Lower leg skin (tissue), 3 donors: ENCODE results near the gene ARFIP1.

ENCODE experiments used
- CTCF ChIP-seq, 3 donors: fragments of 450-650 bp; IDR thresholded peaks; one replicate each; pipeline ENCODE4 v1.5.1; 2016; ENCODE audit warnings: antibody characterized with exemption in 3 of 3, mild to moderate bottlenecking in 3 of 3, moderate library complexity in 2 of 3
- POLR2A ChIP-seq, 2 donors: fragments of 450-650 bp; IDR thresholded peaks; one replicate each; pipeline ENCODE4 v1.6.1; 2016 to 2017; ENCODE audit warnings: antibody characterized with exemption in 2 of 2, mild to moderate bottlenecking in 1 of 2, moderate library complexity in 1 of 2

DNA sequence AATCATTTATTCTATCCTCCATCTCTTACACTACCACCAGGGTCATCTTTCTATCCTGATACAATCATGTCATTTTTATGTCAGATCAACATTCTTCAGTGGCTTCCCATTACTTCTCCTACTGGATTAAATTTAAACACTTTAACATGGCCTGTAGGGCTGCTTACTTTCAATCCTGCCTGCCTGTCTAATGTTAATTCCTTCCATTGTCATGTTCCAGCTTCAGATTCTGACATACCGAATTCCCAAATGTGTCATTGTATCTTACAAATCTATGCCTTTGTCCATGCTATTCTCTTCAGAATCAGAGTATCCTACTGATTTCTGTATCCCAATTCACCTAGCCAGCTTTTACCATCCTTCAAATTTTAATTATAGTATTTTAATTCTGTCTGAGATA is 106.4 kb downstream of the ARFIP1 start:
- TF ChIP-seq CTCF (IDR thresholded peaks at IDR 0.05), result no peak
- TF ChIP-seq POLR2A (IDR thresholded peaks at IDR 0.05), result no peak
